Thoracic aorta (tissue), 2 donors: ENCODE measurements around the gene MOB1A. TPM values are rescaled to one million over a fixed set of nuclear protein-coding genes. Genes with fewer than 3 reads are reported as not detected.

Source experiments
- ATAC-seq: fragments of 150-250 bp; one replicate; pipeline ENCODE4 v1.8.0; 2017; ENCODE audit warnings: low read depth; ENCODE audit not compliant: insufficient number of reproducible peaks, low FRiP score
- DNase-seq: peaks from one replicate; pipeline ENCODE4 v3.0.0-alpha.2; 2020; ENCODE audit warnings: low spot score
- H3K27ac ChIP-seq, 2 donors: fragments of 200-600 bp; sonication (generic); 1 replicate in 1 of 2; 2 replicates in 1 of 2; pipeline ENCODE4 v1.5.1; 2016; ENCODE audit warnings: mild to moderate bottlenecking in 2 of 2, moderate library complexity in 2 of 2
- H3K27me3 ChIP-seq: fragments of 200-600 bp; sonication (generic); replicated peaks from 2 replicates; pipeline ENCODE4 v1.6.0; 2016; ENCODE audit warnings: mild to moderate bottlenecking; ENCODE audit not compliant: insufficient read depth
- H3K36me3 ChIP-seq: fragments of 200-600 bp; sonication (generic); one replicate; pipeline ENCODE4 v1.5.1; 2016
- H3K4me1 ChIP-seq, 2 donors: fragments of 200-600 bp; sonication (generic); 1 replicate in 1 of 2; 2 replicates in 1 of 2; pipeline versions ENCODE4 v1.5.1 to v1.6.0; 2016; ENCODE audit warnings: low read depth in 2 of 2, mild to moderate bottlenecking in 1 of 2; ENCODE audit not compliant: control insufficient read depth in 1 of 2
- H3K4me3 ChIP-seq: fragments of 200-600 bp; sonication (generic); 2 replicates; pipeline ENCODE4 v1.5.1; 2016; ENCODE audit warnings: mild to moderate bottlenecking
- H3K9me3 ChIP-seq: fragments of 200-600 bp; sonication (generic); 2 replicates; pipeline ENCODE4 v1.5.1; 2016
- CTCF ChIP-seq: fragments of 200-600 bp; sonication (generic); IDR thresholded peaks from one replicate; pipeline ENCODE4 v1.5.1; 2019; ENCODE audit warnings: antibody characterized with exemption
- total RNA-seq, 2 donors: library from RNA; depleted of rRNA; stranded (reverse); fragments of >200 nt; gene quantifications; one replicate each; pipeline versions ENCODE4 v1.1.0 to v1.2.3, GENCODE V29; 2016

The MOB1A gene
- total RNA-seq, 2 donors from 2014 or later = 97.0 to 107 TPM

- peak; percentile 67 for DNase-seq
- ATAC-seq = no peak
- TF ChIP-seq CTCF = no peak
Observed at GRCh38 chr2:74199275-74199701, 20.6 kb upstream of the MOB1A start.

GRCh38 chr2:74198461-74199274, 20.0 kb upstream of the MOB1A start, which contains the start of gene MTHFD2:
MTHFD2 (plus strand) TSS chr2:74198615; CDS start chr2:74198642, 27 bp downstream.
- TF ChIP-seq CTCF = peak; percentile 95
- Histone ChIP-seq H3K9me3 (no peaks in the 10 kb centered on the region), H3K4me1 (peaks cover 34 to 39% of the 10 kb centered on the region in 2 donors), H3K27me3 (no peaks in the 10 kb centered on the region), H3K36me3 (no peaks in the 10 kb centered on the region), H3K27ac (peak within 1 kb of the TSS; percentile 93 to 99), H3K4me3 (peak within 1 kb of the TSS; percentile 93)
- peak; percentile 74 for ATAC-seq
- DNase-seq = peak; percentile 88

More at GRCh38 chr2:74199275-74199701, 20.6 kb upstream of the MOB1A start:
- Histone ChIP-seq H3K27ac (peak overlapping the region; percentile 93 to 99), H3K4me1 (peaks cover 41 to 45% of the 10 kb centered on the region in 2 donors), H3K36me3 (no peaks in the 10 kb centered on the region), H3K27me3 (no peaks in the 10 kb centered on the region), H3K4me3 (peak overlapping the region; percentile 93), H3K9me3 (no peaks in the 10 kb centered on the region)

- no peak for TF ChIP-seq CTCF
- Histone ChIP-seq H3K9me3 (no peaks in the 10 kb centered on the region), H3K27me3 (no peaks in the 10 kb centered on the region), H3K27ac (peak overlapping the region; percentile 93 to 99), H3K36me3 (no peaks in the 10 kb centered on the region), H3K4me3 (peak overlapping the region; percentile 93), H3K4me1 (peaks cover 28 to 33% of the 10 kb centered on the region in 2 donors)
- no peak for DNase-seq
- no peak for ATAC-seq
Observed at GRCh38 chr2:74198023-74198460, 19.4 kb upstream of the MOB1A start.

GRCh38 chr2:74197049-74197448, 18.4 kb upstream of the MOB1A start:
- no peak for ATAC-seq
- H3K4me3 ChIP-seq = no peak overlapping the region

More at GRCh38 chr2:74197049-74197448, 18.4 kb upstream of the MOB1A start:
- Histone ChIP-seq H3K27me3 (no peaks in the 10 kb centered on the region), H3K27ac (no peak overlapping the region), H3K4me1 (peaks cover 18 to 23% of the 10 kb centered on the region in 2 donors), H3K9me3 (no peaks in the 10 kb centered on the region), H3K36me3 (no peaks in the 10 kb centered on the region)
- no peak for DNase-seq
- no peak for TF ChIP-seq CTCF
